Mesodermal cell (in vitro differentiated cells): ENCODE data around the gene EXOC1.

Experiments
- H3K27ac ChIP-seq: 2 replicates; pipeline ENCODE4 v1.7.0; 2013; ENCODE audit warnings: mild to moderate bottlenecking, low read depth, low read length, moderate library complexity; ENCODE audit not compliant: severe bottlenecking
- H3K36me3 ChIP-seq: 2 replicates; pipeline ENCODE4 v1.7.1; 2013; ENCODE audit warnings: mild to moderate bottlenecking, low read length, moderate library complexity; ENCODE audit not compliant: control insufficient read depth, insufficient read depth
- H3K4me1 ChIP-seq: one replicate; pipeline ENCODE4 v1.7.1; 2013; ENCODE audit warnings: mild to moderate bottlenecking, low read length; ENCODE audit not compliant: insufficient read depth, control insufficient read depth, poor library complexity, severe bottlenecking
- H3K4me3 ChIP-seq: 2 replicates; pipeline ENCODE4 v1.7.0; 2013; ENCODE audit warnings: low read length, control low read depth, mild to moderate bottlenecking; ENCODE audit not compliant: insufficient read depth, poor library complexity, severe bottlenecking; ENCODE audit errors: extremely low read depth
- H3K9me3 ChIP-seq: 2 replicates; pipeline ENCODE4 v1.7.1; 2013; ENCODE audit warnings: mild to moderate bottlenecking, low read length, moderate library complexity; ENCODE audit not compliant: control insufficient read depth
- WGBS, 2 experiments: methylation state at CpG; one replicate each; pipeline ENCODE4 v1.1.5; 2013; ENCODE audit warnings: missing lambda C conversion rate in 2 of 2; ENCODE audit not compliant: insufficient coverage in 2 of 2; 5-methylcytosine and 5-hydroxymethylcytosine counted together

Gene EXOC1

DNA sequence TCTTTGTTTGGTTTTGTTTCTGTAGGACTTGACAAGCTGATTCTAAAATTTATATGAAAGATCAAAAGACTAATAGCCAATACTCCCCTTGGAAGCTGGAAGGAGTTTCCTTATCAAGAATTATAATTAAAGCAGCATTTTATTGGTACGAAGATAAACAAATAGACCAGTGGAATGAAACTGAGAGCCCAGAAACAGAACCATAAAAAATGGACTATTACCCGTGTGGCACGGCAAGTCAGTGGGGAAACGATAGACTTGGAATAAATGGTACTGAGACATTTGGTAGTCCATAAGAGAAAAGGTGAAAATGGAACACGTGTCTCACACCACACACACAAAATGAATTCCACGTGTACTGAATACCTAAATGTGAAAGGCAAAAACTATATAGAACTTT is 52.9 kb downstream of the EXOC1 start:
- Histone ChIP-seq H3K9me3 (no peaks in the 10 kb centered on the region), H3K4me3 (no peak overlapping the region), H3K36me3 (peaks cover 21% of the 10 kb centered on the region), H3K27ac (no peak overlapping the region), H3K4me1 (peaks cover 3% of the 10 kb centered on the region)
- 81 to 91% methylated on average over 3 to 4 of the region's 6 CpGs for WGBS, 2 experiments

DNA sequence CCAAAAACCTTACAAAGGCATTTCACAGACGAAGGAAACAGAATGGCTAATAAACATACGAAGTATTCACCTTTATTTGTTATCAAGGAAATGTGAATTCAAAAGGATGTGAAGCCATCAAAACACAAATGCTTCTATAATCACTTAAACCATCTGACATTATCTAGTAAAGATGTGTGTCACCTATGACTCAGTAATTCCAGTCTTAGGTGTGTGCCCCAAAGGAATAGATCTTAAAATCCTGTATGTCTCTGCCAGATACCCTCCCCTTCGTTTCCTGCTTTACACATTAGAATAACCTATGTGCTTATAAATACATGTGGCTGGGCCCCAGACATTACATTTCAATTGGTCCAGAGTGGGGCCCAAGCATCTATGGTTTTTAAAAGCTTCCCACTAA is 53.5 kb downstream of the EXOC1 start:
- Histone ChIP-seq H3K36me3 (peaks cover 21% of the 10 kb centered on the region), H3K9me3 (no peaks in the 10 kb centered on the region), H3K27ac (no peak overlapping the region), H3K4me1 (peaks cover 3% of the 10 kb centered on the region), H3K4me3 (no peak overlapping the region)
- no CpG with 5 or more reads among the region's 3 CpGs for WGBS, 2 experiments

DNA sequence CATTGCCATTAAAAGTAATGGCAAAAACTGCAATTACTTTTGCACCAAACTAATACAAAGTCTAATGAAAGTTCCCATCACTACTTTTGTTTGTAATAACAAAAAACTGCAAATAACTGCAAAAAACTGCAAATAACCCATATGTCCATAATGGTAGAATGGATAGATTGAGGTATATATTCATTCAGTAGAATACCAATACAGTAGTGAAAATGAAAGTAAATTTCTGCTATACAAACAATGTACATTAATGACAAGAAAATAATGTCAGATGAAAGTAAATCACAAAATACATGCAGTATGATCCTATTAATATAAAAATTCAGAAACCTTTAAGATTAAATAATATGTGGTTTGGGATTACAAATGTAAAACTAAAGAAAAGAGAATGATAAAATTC is 54.0 kb downstream of the EXOC1 start:
- peaks cover 21% of the 10 kb centered on the region for H3K36me3 ChIP-seq
- peaks cover 3% of the 10 kb centered on the region for H3K4me1 ChIP-seq
- no peaks in the 10 kb centered on the region for H3K9me3 ChIP-seq
- H3K4me3 ChIP-seq = no peak overlapping the region
- no peak overlapping the region for H3K27ac ChIP-seq

DNA sequence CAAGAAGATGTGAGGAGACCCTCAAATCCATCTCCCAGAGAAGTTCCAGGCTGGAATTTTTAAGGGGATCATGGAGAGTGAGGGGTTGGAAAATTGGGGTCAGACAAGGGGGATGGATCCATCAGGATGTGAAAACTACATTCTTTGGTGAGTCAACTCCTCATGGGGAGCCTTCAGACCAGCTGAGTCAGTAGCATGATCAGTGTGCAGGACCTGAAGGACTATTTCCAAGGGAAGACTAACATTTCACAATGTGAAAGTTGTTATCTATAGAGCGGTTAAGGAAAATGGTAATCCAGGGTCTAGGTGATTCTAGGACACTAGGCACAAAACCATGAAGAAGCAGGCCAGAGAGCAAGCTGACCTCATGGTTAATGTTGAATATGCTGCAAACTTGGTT is 56.7 kb downstream of the EXOC1 start:
- WGBS, 2 experiments = 100% methylated on average over 1 of the region's 1 CpG; no CpG with 5 or more reads in 1 of the 2 experiments

DNA sequence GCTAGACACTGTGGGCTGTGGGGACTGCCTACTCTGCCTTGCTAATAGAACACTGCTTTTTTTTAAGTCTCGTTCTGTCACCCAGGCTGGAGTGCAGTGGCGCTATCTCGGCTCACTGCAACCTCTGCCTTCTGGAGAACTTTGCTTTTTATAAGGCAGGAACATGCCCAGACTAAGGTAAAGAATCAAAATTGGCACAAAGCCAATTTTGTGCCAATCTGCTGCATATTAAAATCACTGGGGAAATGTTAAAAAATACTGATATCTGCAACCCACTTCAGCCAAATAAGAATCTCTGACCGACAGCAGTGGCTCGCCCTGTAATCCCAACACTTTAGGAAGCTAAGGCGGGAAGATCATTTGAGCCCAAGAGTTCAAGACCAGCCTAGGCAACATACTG is 58.8 kb downstream of the EXOC1 start:
- H3K9me3 ChIP-seq = no peaks in the 10 kb centered on the region
- H3K4me3 ChIP-seq = no peak overlapping the region
- no peaks in the 10 kb centered on the region for H3K36me3 ChIP-seq
- H3K4me1 ChIP-seq = peaks cover 3% of the 10 kb centered on the region
- no peak overlapping the region for H3K27ac ChIP-seq
- 87 to 94% methylated on average over 3 to 6 of the region's 6 CpGs for WGBS, 2 experiments

More for the DNA sequence above, 56.7 kb downstream of the EXOC1 start:
- no peak overlapping the region for H3K4me3 ChIP-seq
- H3K4me1 ChIP-seq = peaks cover 3% of the 10 kb centered on the region
- peaks cover 13% of the 10 kb centered on the region for H3K36me3 ChIP-seq
- H3K27ac ChIP-seq = no peak overlapping the region
- no peaks in the 10 kb centered on the region for H3K9me3 ChIP-seq

DNA sequence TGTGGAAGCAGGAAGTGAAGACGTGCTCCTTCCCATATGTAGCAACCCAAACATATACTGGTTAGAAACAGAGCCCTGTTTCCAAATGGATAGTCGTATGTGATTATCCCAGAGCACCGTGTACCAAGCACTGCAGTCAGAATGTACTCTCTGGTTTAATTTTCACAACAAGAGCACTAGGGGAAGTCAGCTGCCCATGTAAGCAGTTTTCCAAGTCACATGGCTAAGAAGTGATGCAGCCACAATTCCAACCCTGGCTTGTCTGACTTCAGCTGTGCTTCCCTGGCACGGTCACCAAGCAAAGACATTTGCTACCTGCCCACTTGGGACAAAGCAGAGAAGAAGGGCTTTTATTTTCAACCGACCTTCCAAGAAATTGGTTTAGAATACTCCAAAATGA is 67.1 kb downstream of the EXOC1 start:
- H3K9me3 ChIP-seq = no peaks in the 10 kb centered on the region
- H3K4me1 ChIP-seq = no peaks in the 10 kb centered on the region
- 95 to 96% methylated on average over 4 to 5 of the region's 5 CpGs for WGBS, 2 experiments
- no peaks in the 10 kb centered on the region for H3K36me3 ChIP-seq
- no peak overlapping the region for H3K4me3 ChIP-seq
- no peak overlapping the region for H3K27ac ChIP-seq

DNA sequence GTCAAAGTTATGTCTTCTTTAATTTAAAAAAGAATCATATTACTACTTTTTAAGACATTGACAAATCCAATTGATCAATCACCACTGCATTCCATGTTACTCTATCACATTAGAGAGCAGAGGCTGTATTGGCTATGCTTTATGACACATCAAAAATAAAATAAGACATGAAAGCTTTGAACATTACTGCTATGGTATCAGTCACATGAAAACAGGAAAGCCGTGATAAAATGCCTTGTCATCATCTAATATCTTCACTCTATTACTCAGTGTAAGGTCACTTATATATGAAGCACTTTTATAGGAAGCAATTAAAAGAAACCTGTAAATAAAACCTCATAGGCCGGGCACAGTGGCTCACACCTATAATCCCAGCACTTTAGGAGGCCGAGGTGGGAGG is 67.6 kb downstream of the EXOC1 start:
- no peak overlapping the region for H3K27ac ChIP-seq

DNA sequence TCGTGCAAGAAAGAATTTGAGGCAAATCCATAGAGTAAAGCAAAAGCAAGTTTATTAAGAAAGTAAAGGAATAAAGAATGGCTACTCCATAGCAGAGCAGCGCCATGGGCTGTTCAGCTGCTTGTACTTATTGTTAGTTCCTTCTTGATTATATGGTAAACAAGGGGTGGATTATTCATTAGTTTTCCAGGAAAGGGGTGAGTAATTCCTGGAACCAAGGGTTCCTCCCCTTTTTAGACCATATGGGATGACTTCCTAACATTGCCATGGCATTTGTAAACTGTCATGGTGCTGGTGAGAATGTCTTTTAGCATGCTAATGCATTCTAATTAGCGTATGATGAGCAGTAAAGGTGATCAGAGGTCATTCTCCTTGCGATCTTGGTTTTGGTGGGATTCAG is 71.8 kb downstream of the EXOC1 start:
- Histone ChIP-seq H3K36me3 (no peaks in the 10 kb centered on the region), H3K27ac (no peak overlapping the region), H3K4me1 (peaks cover 11% of the 10 kb centered on the region), H3K4me3 (no peak overlapping the region), H3K9me3 (peaks cover 5% of the 10 kb centered on the region)
- 86 to 89% methylated on average over 4 of the region's 4 CpGs for WGBS, 2 experiments

More for the DNA sequence above, 67.6 kb downstream of the EXOC1 start:
- Histone ChIP-seq H3K4me1 (no peaks in the 10 kb centered on the region), H3K36me3 (no peaks in the 10 kb centered on the region), H3K9me3 (no peaks in the 10 kb centered on the region), H3K4me3 (no peak overlapping the region)
- WGBS, 2 experiments = 100% methylated on average over 1 of the region's 3 CpGs; no CpG with 5 or more reads in 1 of the 2 experiments

DNA sequence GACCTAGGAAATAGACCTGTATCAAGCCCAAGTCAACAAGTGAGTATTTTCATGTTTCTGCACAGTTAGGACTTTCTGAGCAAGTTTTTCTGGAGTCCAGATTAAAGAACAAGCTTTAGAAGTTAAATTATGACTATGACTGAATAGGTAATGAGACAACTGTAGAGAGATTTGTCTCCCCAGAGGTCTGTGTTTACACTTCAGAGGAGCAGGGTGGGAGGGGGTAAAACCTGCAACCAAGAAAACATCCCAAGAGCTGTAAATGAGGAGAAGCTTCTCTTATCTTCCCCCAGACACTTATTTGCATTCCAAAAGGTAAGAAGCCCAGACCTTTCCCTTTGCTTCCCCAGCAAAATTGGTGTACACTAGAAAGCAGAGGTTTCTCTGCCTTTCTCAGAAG is 73.2 kb downstream of the EXOC1 start:
- Histone ChIP-seq H3K9me3 (peaks cover 5% of the 10 kb centered on the region), H3K36me3 (no peaks in the 10 kb centered on the region), H3K27ac (no peak overlapping the region), H3K4me1 (peaks cover 23% of the 10 kb centered on the region), H3K4me3 (no peak overlapping the region)

DNA sequence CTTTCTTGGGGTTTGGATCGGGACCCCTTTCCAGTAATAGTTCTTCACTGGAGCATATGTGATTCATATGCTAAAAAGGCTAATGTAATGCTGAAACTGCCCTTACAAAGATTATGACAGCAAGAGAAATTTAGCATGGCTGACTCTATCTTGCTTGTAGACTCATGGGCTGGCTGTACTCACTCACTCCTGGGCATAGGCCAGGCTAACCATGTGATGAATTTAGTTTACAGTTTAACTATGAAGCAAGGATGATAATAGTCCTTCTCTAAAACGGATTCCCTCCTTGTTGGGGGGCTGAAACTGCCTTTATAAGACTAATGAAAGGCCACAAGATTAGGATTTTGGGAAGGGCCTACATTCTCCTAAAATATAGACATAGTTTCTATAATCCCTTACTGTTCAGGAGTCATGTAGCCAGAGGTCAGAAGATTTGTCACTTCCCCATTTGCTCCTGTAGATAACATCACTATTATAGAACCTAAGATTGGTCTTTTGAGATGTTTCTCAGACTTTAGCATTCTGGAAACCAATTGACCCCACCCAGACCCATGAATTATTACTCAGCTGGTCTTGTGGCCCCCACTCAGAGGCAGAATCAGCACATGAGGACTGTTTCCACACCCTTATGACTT is 74.5 kb downstream of the EXOC1 start:
- Histone ChIP-seq H3K27ac (no peak overlapping the region), H3K9me3 (peaks cover 5% of the 10 kb centered on the region), H3K4me1 (peaks cover 24% of the 10 kb centered on the region), H3K36me3 (no peaks in the 10 kb centered on the region), H3K4me3 (no peak overlapping the region)
- WGBS, 2 experiments = 100% methylated on average over 1 of the region's 2 CpGs; no CpG with 5 or more reads in 1 of the 2 experiments

DNA sequence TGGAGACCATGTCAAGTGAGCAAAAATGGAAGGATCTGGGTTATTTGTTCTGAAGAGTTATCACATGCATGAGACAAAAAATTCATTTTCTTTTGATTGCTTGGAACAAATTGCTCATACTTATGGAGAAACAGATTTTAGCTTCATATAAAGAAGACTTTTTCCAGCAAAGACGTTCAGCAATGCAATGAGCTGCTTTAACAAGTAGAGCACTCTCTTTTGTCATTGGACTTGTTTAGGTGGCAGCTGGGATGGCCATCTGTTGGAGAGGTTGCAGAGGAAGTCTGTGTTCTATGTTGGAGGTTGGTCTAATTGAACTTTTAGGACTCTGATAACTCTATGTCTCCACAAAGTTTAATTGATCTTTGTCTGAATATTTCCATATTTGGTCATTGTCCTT is 75.4 kb downstream of the EXOC1 start:
- Histone ChIP-seq H3K36me3 (no peaks in the 10 kb centered on the region), H3K27ac (no peak overlapping the region), H3K4me1 (peaks cover 24% of the 10 kb centered on the region), H3K9me3 (peaks cover 5% of the 10 kb centered on the region), H3K4me3 (no peak overlapping the region)
- WGBS, 2 experiments = 80 to 91% methylated on average over 1 of the region's 1 CpG
